ENCODE results near the gene RHOBTB1.
"Not testable (repeated sequence)": the region's sequence is repeated elsewhere in the genome, so short reads cannot be mapped to it uniquely, and the experiment has no call there.

The RHOBTB1 gene

DNA sequence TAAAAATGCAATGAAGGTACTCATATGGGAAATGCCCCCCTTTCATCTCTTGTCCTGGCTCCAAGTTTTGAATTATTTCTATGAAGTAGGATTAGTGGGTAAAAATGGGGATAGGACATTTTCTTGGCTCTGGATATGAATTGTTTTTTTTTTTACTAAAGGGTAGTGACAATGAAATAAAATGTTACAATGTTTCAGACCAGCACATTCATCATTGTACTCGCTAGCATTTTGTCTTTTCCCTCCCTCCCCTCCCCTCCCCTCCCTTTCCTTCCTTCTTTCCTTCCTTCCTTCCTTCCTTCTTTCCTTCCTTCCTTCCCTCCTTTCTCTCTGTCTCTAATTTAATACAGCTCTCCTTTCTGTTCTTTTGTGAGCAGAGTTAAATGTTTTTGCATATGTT is 101.3 kb downstream of the RHOBTB1 start:
- Histone ChIP-seq H3K4me3 (ENCODE audit: low read length) (no peak overlapping the region), H3K79me2 (ENCODE audit: low read length) (no peaks in the 10 kb centered on the region), H3K36me3 (replicated peaks; ENCODE audit: low read depth, low read length) (no peaks in the 10 kb centered on the region), H3K4me1 (ENCODE audit: low read length) (no peaks in the 10 kb centered on the region), H3K27ac (ENCODE audit: low read length) (no peak overlapping the region), H3K9ac (ENCODE audit: low read length) (no peak overlapping the region), H3K27me3 (ENCODE audit: low read depth, low read length) (no peaks in the 10 kb centered on the region), H3K9me3 (ENCODE audit: insufficient read depth, low read length) (no peaks in the 10 kb centered on the region), H2AFZ (ENCODE audit: low read depth, low read length) (no peak overlapping the region), H3K4me2 (ENCODE audit: low read length) (no peak overlapping the region), H4K20me1 (ENCODE audit: insufficient read depth, low read length) (no peaks in the 10 kb centered on the region)
- no peak for TF ChIP-seq EZH2phosphoT487 (IDR thresholded peaks at IDR 0.05; ENCODE audit: low read depth)
- TF ChIP-seq, protein P1, sequence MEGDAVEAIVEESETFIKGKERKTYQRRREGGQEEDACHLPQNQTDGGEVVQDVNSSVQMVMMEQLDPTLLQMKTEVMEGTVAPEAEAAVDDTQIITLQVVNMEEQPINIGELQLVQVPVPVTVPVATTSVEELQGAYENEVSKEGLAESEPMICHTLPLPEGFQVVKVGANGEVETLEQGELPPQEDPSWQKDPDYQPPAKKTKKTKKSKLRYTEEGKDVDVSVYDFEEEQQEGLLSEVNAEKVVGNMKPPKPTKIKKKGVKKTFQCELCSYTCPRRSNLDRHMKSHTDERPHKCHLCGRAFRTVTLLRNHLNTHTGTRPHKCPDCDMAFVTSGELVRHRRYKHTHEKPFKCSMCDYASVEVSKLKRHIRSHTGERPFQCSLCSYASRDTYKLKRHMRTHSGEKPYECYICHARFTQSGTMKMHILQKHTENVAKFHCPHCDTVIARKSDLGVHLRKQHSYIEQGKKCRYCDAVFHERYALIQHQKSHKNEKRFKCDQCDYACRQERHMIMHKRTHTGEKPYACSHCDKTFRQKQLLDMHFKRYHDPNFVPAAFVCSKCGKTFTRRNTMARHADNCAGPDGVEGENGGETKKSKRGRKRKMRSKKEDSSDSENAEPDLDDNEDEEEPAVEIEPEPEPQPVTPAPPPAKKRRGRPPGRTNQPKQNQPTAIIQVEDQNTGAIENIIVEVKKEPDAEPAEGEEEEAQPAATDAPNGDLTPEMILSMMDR (IDR thresholded peaks at IDR 0.05; ENCODE audit: low read depth, low read length) = no peak

GRCh38 chr10:60841227-60841626 is 102.8 kb downstream of the RHOBTB1 start:
- not testable (repeated sequence) for H3K79me2 ChIP-seq (ENCODE audit: low read length); H3K4me3 ChIP-seq (ENCODE audit: low read length); H3K9me3 ChIP-seq (ENCODE audit: insufficient read depth, low read length); H3K4me2 ChIP-seq (ENCODE audit: low read length); H2AFZ ChIP-seq (ENCODE audit: low read depth, low read length); H4K20me1 ChIP-seq (ENCODE audit: insufficient read depth, low read length); H3K36me3 ChIP-seq (replicated peaks; ENCODE audit: low read depth, low read length); H3K9ac ChIP-seq (ENCODE audit: low read length); H3K27ac ChIP-seq (ENCODE audit: low read length); H3K4me1 ChIP-seq (ENCODE audit: low read length); H3K27me3 ChIP-seq (ENCODE audit: low read depth, low read length)

DNA sequence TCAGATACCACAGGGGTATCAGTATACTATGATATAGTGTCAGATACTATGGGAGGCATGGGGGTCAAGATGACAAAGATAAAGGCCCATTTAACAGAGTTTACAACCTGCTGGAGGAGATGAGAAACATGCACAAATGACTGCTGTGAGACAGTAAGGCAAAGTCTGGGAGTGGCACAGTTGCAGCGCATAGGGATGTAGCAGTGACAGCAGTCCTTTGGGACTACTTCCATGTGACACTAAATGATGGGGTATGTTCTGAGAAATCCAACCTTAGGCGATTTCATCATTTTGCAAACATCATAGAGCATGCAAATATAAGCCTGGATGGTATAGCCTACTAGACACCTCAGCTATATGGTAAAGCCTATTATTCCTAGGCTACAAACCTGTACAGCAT is 108.9 kb downstream of the RHOBTB1 start:
- no peaks in the 10 kb centered on the region for H3K9me3 ChIP-seq (ENCODE audit: insufficient read depth, low read length)
- no peaks in the 10 kb centered on the region for H3K36me3 ChIP-seq (replicated peaks; ENCODE audit: low read depth, low read length)
- H3K4me2 ChIP-seq (ENCODE audit: low read length) = no peak overlapping the region
- no peak for TF ChIP-seq EZH2phosphoT487 (IDR thresholded peaks at IDR 0.05; ENCODE audit: low read depth)
- TF ChIP-seq, protein P1 (IDR thresholded peaks at IDR 0.05; ENCODE audit: low read depth, low read length) = no peak
- H3K9ac ChIP-seq (ENCODE audit: low read length) = no peak overlapping the region
- H2AFZ ChIP-seq (ENCODE audit: low read depth, low read length) = no peak overlapping the region
- H3K4me3 ChIP-seq (ENCODE audit: low read length) = no peak overlapping the region
- no peak overlapping the region for H3K27ac ChIP-seq (ENCODE audit: low read length)
- H4K20me1 ChIP-seq (ENCODE audit: insufficient read depth, low read length) = no peaks in the 10 kb centered on the region
- H3K79me2 ChIP-seq (ENCODE audit: low read length) = no peaks in the 10 kb centered on the region
- H3K4me1 ChIP-seq (ENCODE audit: low read length) = no peaks in the 10 kb centered on the region
- no peaks in the 10 kb centered on the region for H3K27me3 ChIP-seq (ENCODE audit: low read depth, low read length)

DNA sequence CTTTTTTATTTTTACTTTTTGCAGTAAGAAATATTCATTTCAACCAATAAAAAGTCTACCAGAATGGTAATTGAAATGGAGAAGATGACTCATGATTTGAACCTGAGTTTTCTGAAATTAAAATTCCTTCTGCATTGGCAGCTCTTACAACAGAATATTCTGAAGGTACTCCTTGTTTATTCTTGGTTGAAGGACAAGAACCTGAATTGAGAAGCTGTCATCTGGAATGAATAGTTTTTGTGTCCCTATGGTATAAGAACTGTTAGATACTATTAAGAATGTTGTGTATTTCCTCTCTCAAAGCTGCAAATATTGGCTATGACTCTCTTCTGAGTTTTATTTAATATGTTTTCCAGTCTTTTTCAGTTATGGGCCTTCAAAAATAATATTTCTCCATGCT is 109.6 kb downstream of the RHOBTB1 start:
- Histone ChIP-seq H3K4me2 (ENCODE audit: low read length) (no peak overlapping the region), H3K9ac (ENCODE audit: low read length) (no peak overlapping the region), H3K9me3 (ENCODE audit: insufficient read depth, low read length) (no peaks in the 10 kb centered on the region), H3K36me3 (replicated peaks; ENCODE audit: low read depth, low read length) (no peaks in the 10 kb centered on the region), H3K4me3 (ENCODE audit: low read length) (no peak overlapping the region), H3K27ac (ENCODE audit: low read length) (no peak overlapping the region), H2AFZ (ENCODE audit: low read depth, low read length) (no peak overlapping the region), H4K20me1 (ENCODE audit: insufficient read depth, low read length) (no peaks in the 10 kb centered on the region), H3K4me1 (ENCODE audit: low read length) (no peaks in the 10 kb centered on the region), H3K27me3 (ENCODE audit: low read depth, low read length) (no peaks in the 10 kb centered on the region), H3K79me2 (ENCODE audit: low read length) (no peaks in the 10 kb centered on the region)
- TF ChIP-seq, protein P1 (IDR thresholded peaks at IDR 0.05; ENCODE audit: low read depth, low read length) = no peak
- TF ChIP-seq EZH2phosphoT487 (IDR thresholded peaks at IDR 0.05; ENCODE audit: low read depth) = no peak

DNA sequence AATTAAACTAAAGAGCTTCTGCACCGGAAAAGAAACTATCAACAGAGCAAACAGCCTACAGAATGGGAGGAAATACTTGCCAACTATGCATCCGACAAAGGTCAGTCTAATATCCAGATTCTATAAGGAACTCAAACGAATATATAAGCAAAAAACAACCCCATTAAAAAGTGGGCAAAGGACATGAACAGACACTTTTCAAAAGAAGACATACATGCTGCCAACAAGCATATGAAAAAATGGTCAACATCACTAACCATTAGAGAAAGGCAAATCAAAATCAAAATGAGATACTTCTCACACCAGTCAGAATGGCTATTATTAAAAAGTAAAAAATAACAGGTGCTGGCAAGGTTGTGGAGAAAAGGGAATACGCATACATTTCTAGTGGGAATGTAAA is 111.8 kb downstream of the RHOBTB1 start:
- H3K27me3 ChIP-seq (ENCODE audit: low read depth, low read length); H3K9ac ChIP-seq (ENCODE audit: low read length); H3K36me3 ChIP-seq (replicated peaks; ENCODE audit: low read depth, low read length); H3K4me1 ChIP-seq (ENCODE audit: low read length); H3K9me3 ChIP-seq (ENCODE audit: insufficient read depth, low read length); H2AFZ ChIP-seq (ENCODE audit: low read depth, low read length); H3K4me3 ChIP-seq (ENCODE audit: low read length); H3K79me2 ChIP-seq (ENCODE audit: low read length); H3K4me2 ChIP-seq (ENCODE audit: low read length); H3K27ac ChIP-seq (ENCODE audit: low read length); H4K20me1 ChIP-seq (ENCODE audit: insufficient read depth, low read length): not testable (repeated sequence)
